Body of pancreas (tissue), 4 donors: Measurements from ENCODE around the gene COX15.

Experiments
- POLR2A ChIP-seq, 3 donors: fragments of 450-650 bp; IDR thresholded peaks; one replicate each; pipeline ENCODE4 v1.6.1; 2016; ENCODE audit warnings: antibody characterized with exemption in 3 of 3, mild to moderate bottlenecking in 2 of 3
- TF ChIP-seq, protein P1 (sequence below), 7 experiments: fragments of 450-650 bp in 4 of 7; fragments of 200-600 bp in 3 of 7; sonication (generic) in 3 of 7; IDR thresholded peaks; one replicate each; pipeline ENCODE4 v1.5.1; 2016 to 2019; ENCODE audit warnings: antibody characterized with exemption in 7 of 7

- TF ChIP-seq, protein P1, sequence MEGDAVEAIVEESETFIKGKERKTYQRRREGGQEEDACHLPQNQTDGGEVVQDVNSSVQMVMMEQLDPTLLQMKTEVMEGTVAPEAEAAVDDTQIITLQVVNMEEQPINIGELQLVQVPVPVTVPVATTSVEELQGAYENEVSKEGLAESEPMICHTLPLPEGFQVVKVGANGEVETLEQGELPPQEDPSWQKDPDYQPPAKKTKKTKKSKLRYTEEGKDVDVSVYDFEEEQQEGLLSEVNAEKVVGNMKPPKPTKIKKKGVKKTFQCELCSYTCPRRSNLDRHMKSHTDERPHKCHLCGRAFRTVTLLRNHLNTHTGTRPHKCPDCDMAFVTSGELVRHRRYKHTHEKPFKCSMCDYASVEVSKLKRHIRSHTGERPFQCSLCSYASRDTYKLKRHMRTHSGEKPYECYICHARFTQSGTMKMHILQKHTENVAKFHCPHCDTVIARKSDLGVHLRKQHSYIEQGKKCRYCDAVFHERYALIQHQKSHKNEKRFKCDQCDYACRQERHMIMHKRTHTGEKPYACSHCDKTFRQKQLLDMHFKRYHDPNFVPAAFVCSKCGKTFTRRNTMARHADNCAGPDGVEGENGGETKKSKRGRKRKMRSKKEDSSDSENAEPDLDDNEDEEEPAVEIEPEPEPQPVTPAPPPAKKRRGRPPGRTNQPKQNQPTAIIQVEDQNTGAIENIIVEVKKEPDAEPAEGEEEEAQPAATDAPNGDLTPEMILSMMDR (IDR thresholded peaks at IDR 0.05), result no peak
- no peak for TF ChIP-seq POLR2A (IDR thresholded peaks at IDR 0.05)
These were observed 11.9 kb upstream of the COX15 start for GRCh38 chr10:99743841-99744240.
